Gastroesophageal sphincter (tissue), 3 donors: ENCODE measurements around the gene GPR162.

Source experiments
- CTCF ChIP-seq, 4 experiments: fragments of 200-600 bp in 2 of 4; fragments of 450-650 bp in 2 of 4; sonication (generic) in 1 of 4; IDR thresholded peaks; one replicate each; pipeline ENCODE4 v1.5.1; 2017 to 2019; ENCODE audit warnings: antibody characterized with exemption in 4 of 4, mild to moderate bottlenecking in 2 of 4, moderate library complexity in 2 of 4
- EP300 ChIP-seq: sonication (generic); formaldehyde crosslinking; IDR thresholded peaks from one replicate; pipeline ENCODE4 v1.6.1; 2017; ENCODE audit warnings: antibody characterized with exemption, mild to moderate bottlenecking
- POLR2A ChIP-seq, 2 donors: fragments of 450-650 bp; IDR thresholded peaks; one replicate each; pipeline ENCODE4 v1.6.1; 2017; ENCODE audit warnings: antibody characterized with exemption in 2 of 2, mild to moderate bottlenecking in 2 of 2, moderate library complexity in 1 of 2

DNA sequence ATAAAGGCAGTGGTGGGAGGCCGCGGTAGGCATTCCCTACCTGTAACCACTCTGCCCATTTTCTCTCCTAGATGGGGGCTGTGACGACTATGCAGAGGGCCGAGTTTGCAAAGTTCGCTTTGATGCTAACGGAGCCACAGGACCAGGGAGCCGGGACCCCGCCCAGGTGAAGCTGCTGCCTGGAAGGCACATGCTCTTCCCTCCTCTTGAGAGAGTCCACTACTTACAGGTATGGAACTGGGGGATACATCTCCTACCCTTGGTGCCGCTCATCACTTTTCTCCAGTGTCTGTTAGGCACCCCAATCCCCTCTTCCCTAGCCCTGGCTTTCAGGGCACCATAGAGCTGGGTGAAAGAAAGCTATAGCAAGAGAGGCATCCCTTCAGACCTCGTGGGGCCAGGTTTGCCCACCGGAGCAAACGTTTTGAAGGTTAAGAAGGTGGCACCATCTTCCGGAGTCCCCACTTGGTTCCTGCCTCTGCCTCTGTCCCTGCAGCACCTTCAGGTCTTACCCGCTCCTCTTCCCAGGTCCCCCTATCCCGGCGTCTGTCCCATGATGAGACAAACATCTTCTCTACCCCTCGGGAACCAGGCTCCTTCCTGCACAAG is 4.6 kb downstream of the GPR162 start:
- TF ChIP-seq EP300 = no peak
- no peak for TF ChIP-seq CTCF (IDR thresholded peaks at IDR 0.05)
- no peak for TF ChIP-seq POLR2A (IDR thresholded peaks at IDR 0.05)
